BLaER1 treated with 17β-estradiol and CSF1 and Interleukin-3, amounts not matched to agents 10 nM and 100 nM (cell line): ENCODE measurements around the gene FAM221B.

Source experiments
- H3K27ac ChIP-seq, 11 experiments: shearing (Covaris generic); formaldehyde crosslinking; 2 replicates each; pipeline ENCODE4 v1.8.1; 2022
- H3K27me3 ChIP-seq, 11 experiments: shearing (Covaris generic); formaldehyde crosslinking; 2 replicates each; pipeline ENCODE4 v1.8.1; 2022
- H3K36me3 ChIP-seq, 11 experiments: shearing (Covaris generic); formaldehyde crosslinking; 2 replicates each; pipeline ENCODE4 v1.8.1; 2022
- H3K4me1 ChIP-seq, 10 experiments: shearing (Covaris generic); formaldehyde crosslinking; 2 replicates each; pipeline ENCODE4 v1.8.1; 2022
- H3K4me2 ChIP-seq, 11 experiments: shearing (Covaris generic); formaldehyde crosslinking; 2 replicates each; pipeline ENCODE4 v1.8.1; 2022
- H3K4me3 ChIP-seq, 10 experiments: shearing (Covaris generic); formaldehyde crosslinking; 2 replicates each; pipeline ENCODE4 v1.8.1; 2022
- H3K9ac ChIP-seq, 11 experiments: shearing (Covaris generic); formaldehyde crosslinking; 2 replicates each; pipeline ENCODE4 v1.8.1; 2022
- H3K9me3 ChIP-seq, 11 experiments: shearing (Covaris generic); formaldehyde crosslinking; replicated peaks in 1 of 11; 2 replicates each; pipeline ENCODE4 v1.8.1; 2022
- H4K20me1 ChIP-seq, 11 experiments: shearing (Covaris generic); formaldehyde crosslinking; 2 replicates each; pipeline ENCODE4 v1.8.1; 2022
- Cebpa-rat ChIP-seq, 11 experiments: shearing (Covaris generic); IDR thresholded peaks; 2 replicates each; pipeline ENCODE4 v1.8.1; 2022

Gene FAM221B

DNA sequence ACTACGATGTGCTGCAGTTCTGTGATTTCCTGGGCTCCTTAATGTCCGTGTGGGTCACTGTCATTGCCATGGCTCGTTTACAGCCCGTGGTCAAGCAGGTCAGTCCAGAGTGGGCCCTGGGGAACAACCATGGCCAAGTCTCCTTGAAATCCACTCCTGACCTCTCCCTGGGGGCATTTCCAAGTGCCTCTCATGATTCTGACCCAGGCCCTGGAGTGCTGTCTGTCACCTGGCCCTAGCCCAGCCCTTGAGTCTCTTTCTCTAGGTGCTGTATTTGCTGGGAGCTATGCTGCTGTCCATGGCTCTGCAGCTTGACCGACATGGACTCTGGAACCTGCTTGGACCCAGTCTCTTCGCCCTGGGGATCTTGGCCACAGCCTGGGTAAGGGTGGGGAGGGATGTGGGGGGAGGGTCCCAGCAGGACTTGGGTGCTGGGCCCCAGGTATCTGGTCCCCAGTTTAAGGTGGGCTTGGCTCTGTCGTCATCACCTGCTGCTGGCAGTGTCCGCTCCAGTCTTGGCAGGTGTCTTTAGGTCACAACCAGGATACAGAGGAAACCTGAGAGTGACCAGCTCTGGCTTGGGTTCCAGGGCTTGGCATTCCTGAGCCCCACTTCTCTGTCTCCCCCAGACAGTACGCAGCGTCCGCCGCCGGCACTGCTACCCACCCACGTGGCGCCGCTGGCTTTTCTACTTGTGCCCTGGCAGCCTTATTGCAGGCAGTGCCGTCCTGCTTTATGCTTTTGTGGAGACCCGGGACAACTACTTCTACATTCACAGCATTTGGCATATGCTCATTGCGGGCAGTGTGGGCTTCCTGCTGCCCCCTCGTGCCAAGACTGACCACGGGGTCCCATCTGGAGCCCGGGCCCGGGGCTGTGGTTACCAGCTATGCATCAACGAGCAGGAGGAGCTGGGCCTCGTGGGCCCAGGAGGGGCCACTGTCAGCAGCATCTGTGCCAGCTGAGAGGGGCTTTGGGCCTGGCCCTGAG, 24.6 kb upstream of the FAM221B start:
- peaks cover 0 to 82% (median 0%) of the 10 kb centered on the region in 11 experiments; a peak in 4 of 22 replicates for H3K27me3 ChIP-seq
- peak overlapping the region in 3 of 11 experiments; percentile 19 to 47 (median 43); a peak in 5 of 22 replicates for H3K9ac ChIP-seq
- TF ChIP-seq Cebpa-rat (IDR thresholded peaks at IDR 0.05) = no peak
- peak overlapping the region in 3 of 11 experiments; percentile 2 to 28 (median 11); a peak in 3 of 22 replicates for H3K27ac ChIP-seq
- H3K4me3 ChIP-seq = no peak overlapping the region
- no peaks in the 10 kb centered on the region for H3K9me3 ChIP-seq
- peaks cover 9 to 51% (median 40%) of the 10 kb centered on the region in 10 experiments for H3K4me1 ChIP-seq
- 0 out of 22 replicates have a peak, but pooled peaks cover 0 to 4% (median 0%) of the 10 kb centered on the region in 11 experiments for H3K36me3 ChIP-seq
- peaks cover 0 to 5% (median 0%) of the 10 kb centered on the region in 11 experiments; a peak in 1 of 22 replicates for H4K20me1 ChIP-seq
- H3K4me2 ChIP-seq = peak overlapping the region in 10 of 11 experiments; percentile 1 to 86 (median 72); a peak in 18 of 22 replicates

- TF ChIP-seq Cebpa-rat (IDR thresholded peaks at IDR 0.05) = no peak
- H3K9ac ChIP-seq = no peak overlapping the region
These were observed 23.8 kb upstream of the FAM221B start for GRCh38 chr9:35852267-35852815.

DNA sequence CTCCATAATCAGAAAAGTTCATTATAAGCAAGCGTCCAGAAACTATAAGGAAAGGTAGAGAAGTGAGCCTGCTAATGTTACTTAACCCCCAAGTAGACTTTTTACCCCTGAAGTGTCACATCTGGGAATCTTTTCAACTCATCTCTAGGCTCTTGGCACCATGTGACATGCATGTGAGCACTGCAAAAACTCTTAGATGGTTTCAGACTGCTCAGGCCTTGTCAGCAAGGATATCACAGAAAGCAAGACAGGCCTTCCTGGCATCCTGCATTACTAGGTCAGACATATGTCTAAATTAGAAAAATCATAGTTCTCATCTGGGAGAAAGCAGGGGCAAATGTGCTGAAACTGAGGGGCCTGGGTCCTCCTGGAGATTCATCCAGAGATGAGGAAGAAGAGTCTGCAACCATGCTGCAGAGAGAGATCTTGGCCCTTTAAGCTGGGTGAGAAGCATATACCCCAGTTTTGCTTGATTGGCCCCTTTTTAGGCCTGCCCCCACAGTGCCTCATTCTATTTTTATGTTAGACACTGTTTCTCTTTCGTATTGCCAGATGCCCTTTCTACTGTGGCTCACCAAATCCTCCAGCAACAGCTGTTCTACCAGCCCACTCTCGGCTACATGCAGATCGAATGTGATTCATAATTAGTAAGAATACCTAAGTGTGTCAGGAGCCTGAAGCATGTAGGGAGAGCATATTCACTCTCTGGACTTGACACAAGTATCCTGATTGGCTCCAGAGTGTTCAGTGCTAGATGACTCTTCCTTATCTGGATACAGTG, 19.4 kb upstream of the FAM221B start:
- peak overlapping the region; percentile 79 to 99 (median 93) for H3K4me2 ChIP-seq
- peaks cover 59 to 81% (median 70%) of the 10 kb centered on the region in 10 experiments for H3K4me1 ChIP-seq
- no peak for TF ChIP-seq Cebpa-rat (IDR thresholded peaks at IDR 0.05)
- no peaks in the 10 kb centered on the region for H3K9me3 ChIP-seq
- H3K27ac ChIP-seq = peak overlapping the region in 8 of 11 experiments; percentile 39 to 92 (median 88); a peak in 16 of 22 replicates
- no peak overlapping the region for H3K4me3 ChIP-seq
- peak overlapping the region in 9 of 11 experiments; percentile 5 to 75 (median 41); a peak in 14 of 22 replicates for H3K9ac ChIP-seq
- peaks cover 0 to 15% (median 4%) of the 10 kb centered on the region in 11 experiments; a peak in 7 of 22 replicates for H3K36me3 ChIP-seq
- peaks cover 0 to 16% (median 0%) of the 10 kb centered on the region in 11 experiments; a peak in 3 of 22 replicates for H4K20me1 ChIP-seq
- peaks cover 0 to 76% (median 0%) of the 10 kb centered on the region in 11 experiments; a peak in 4 of 22 replicates for H3K27me3 ChIP-seq

More at GRCh38 chr9:35852267-35852815, 23.8 kb upstream of the FAM221B start:
- Histone ChIP-seq H3K4me3 (no peak overlapping the region), H4K20me1 (peaks cover 0 to 5% (median 0%) of the 10 kb centered on the region in 11 experiments; a peak in 1 of 22 replicates), H3K4me1 (peaks cover 18 to 59% (median 48%) of the 10 kb centered on the region in 10 experiments), H3K9me3 (no peaks in the 10 kb centered on the region), H3K4me2 (peak overlapping the region in 8 of 11 experiments; percentile 57 to 86 (median 77); a peak in 16 of 22 replicates), H3K27ac (0 out of 22 replicates have a peak overlapping the region, but pooled peaks of 1 of the 11 experiments have one; percentile 11), H3K27me3 (peaks cover 0 to 89% (median 0%) of the 10 kb centered on the region in 11 experiments; a peak in 4 of 22 replicates), H3K36me3 (peaks cover 0 to 4% (median 0%) of the 10 kb centered on the region in 11 experiments; a peak in 5 of 22 replicates)

- Histone ChIP-seq H3K27me3 (peaks cover 0 to 79% (median 0%) of the 10 kb centered on the region in 11 experiments; a peak in 4 of 22 replicates), H3K27ac (peak overlapping the region in 9 of 11 experiments; percentile 69 to 92 (median 88); a peak in 18 of 22 replicates), H3K9ac (peak overlapping the region in 8 of 11 experiments; percentile 61 to 78 (median 68); a peak in 16 of 22 replicates), H3K9me3 (no peaks in the 10 kb centered on the region), H3K4me3 (peak overlapping the region in 7 of 10 experiments; percentile 16 to 53 (median 47); a peak in 12 of 20 replicates), H3K4me2 (peak overlapping the region; percentile 79 to 99 (median 93)), H3K36me3 (peaks cover 0 to 12% (median 4%) of the 10 kb centered on the region in 11 experiments; a peak in 7 of 22 replicates), H4K20me1 (peaks cover 0 to 16% (median 0%) of the 10 kb centered on the region in 11 experiments; a peak in 2 of 22 replicates), H3K4me1 (peaks cover 78 to 90% (median 81%) of the 10 kb centered on the region in 10 experiments)
- no peak for TF ChIP-seq Cebpa-rat (IDR thresholded peaks at IDR 0.05)
These were observed 17.6 kb upstream of the FAM221B start for GRCh38 chr9:35845824-35846771.

- Histone ChIP-seq H3K9ac (peak overlapping the region in 9 of 11 experiments; percentile 40 to 78 (median 64); a peak in 18 of 22 replicates), H4K20me1 (peaks cover 0 to 16% (median 0%) of the 10 kb centered on the region in 11 experiments; a peak in 2 of 22 replicates), H3K36me3 (peaks cover 0 to 12% (median 4%) of the 10 kb centered on the region in 11 experiments; a peak in 7 of 22 replicates), H3K27ac (peak overlapping the region in 9 of 11 experiments; percentile 69 to 92 (median 88); a peak in 18 of 22 replicates), H3K4me2 (peak overlapping the region; percentile 79 to 99 (median 93)), H3K27me3 (peaks cover 0 to 87% (median 0%) of the 10 kb centered on the region in 11 experiments; a peak in 4 of 22 replicates), H3K4me3 (peak overlapping the region in 5 of 10 experiments; percentile 12 to 51 (median 47); a peak in 6 of 20 replicates), H3K4me1 (peaks cover 85 to 99% (median 94%) of the 10 kb centered on the region in 10 experiments), H3K9me3 (peaks cover 0 to 10% (median 0%) of the 10 kb centered on the region in 11 experiments; a peak in 7 of 22 replicates)
- TF ChIP-seq Cebpa-rat (IDR thresholded peaks at IDR 0.05) = peak in 7 of 11 experiments; percentile 25 to 98 (median 89); a peak in 11 of 22 replicates
These were observed 16.2 kb upstream of the FAM221B start for GRCh38 chr9:35844628-35845270.

DNA sequence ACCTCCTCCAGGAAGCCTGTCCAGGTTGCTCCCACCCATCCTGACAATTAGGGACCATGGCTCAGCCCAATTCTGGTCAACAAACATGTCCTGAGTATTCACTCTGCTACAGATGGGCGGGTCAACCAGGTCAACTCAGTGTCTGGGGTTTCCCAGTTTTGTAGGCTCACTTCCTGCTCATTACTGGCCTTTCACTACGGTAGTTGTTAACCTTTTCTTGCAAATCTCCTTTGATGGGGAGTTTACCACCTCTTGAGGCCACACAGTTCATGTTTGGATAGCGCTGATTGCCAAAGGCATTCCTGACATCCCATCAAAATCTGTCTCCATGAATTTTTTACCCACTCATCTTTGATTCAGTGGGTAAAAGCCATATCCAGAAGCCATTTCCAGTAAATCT, 14.3 kb upstream of the FAM221B start:
- H3K4me1 ChIP-seq = peaks cover 72 to 98% (median 87%) of the 10 kb centered on the region in 10 experiments
- H3K4me2 ChIP-seq = peak overlapping the region; percentile 62 to 99 (median 93)
- H4K20me1 ChIP-seq = peaks cover 0 to 16% (median 0%) of the 10 kb centered on the region in 11 experiments; a peak in 2 of 22 replicates
- H3K9ac ChIP-seq = peak overlapping the region in 8 of 11 experiments; percentile 46 to 81 (median 73); a peak in 14 of 22 replicates
- peak overlapping the region in 9 of 11 experiments; percentile 53 to 92 (median 88); a peak in 18 of 22 replicates for H3K27ac ChIP-seq
- peaks cover 0 to 12% (median 4%) of the 10 kb centered on the region in 11 experiments; a peak in 8 of 22 replicates for H3K36me3 ChIP-seq
- H3K4me3 ChIP-seq = peak overlapping the region in 3 of 10 experiments; percentile 18 to 28 (median 18); a peak in 5 of 20 replicates
- peaks cover 0 to 14% (median 0%) of the 10 kb centered on the region in 11 experiments; a peak in 8 of 22 replicates for H3K9me3 ChIP-seq
- TF ChIP-seq Cebpa-rat (IDR thresholded peaks at IDR 0.05) = no peak
- peaks cover 0 to 88% (median 0%) of the 10 kb centered on the region in 11 experiments; a peak in 4 of 22 replicates for H3K27me3 ChIP-seq
